GM18861 (cell line): ENCODE measurements around the gene ING1.
"Not testable (repeated sequence)": the region's sequence is repeated elsewhere in the genome, so short reads cannot be mapped to it uniquely, and the experiment has no call there.

Experiments used
- ATAC-seq: cut with Tn5 transposase; IDR thresholded peaks from one replicate; pipeline ENCODE4 v1.9.1; 2021; ENCODE audit not compliant: unreplicated experiment

Gene ING1

DNA sequence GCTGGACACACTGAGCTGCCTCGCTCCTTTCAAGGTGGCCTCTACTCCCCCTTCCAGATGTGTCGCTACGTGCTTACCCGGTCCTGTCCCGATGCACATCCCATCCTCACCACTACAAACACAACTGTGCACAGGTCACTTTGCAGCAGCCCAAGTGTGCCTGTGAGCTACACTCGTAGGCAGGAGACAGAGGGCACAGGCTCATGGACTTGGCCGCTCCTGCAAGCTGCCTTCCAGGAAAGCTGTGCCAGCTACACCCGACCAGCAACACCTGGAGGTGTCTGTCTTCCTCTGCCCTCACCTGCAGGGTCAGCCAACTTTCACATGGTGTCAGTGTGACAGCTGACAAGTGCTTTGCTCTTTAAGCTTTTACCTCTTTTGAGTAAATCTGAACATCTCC is 23.0 kb upstream of the ING1 start:
- no peak for ATAC-seq

DNA sequence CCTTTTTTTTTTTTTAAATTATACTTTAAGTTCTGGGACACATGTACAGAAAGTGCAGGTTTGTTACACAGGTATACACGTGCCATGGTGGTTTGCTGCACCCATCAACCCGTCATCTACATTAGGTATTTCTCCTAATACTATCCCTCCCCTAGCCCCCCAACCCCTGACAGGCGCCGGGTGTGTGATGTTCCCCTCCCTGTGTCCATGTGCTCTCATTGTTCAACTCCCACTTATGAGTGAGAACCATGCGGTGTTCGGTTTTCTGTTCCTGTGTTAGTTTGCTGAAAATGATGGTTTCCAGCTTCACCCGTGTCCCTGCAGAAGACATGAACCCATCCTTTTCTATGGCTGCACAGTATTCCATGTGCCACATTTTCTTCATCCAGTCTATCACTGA is 17.7 kb upstream of the ING1 start:
- ATAC-seq: not testable (repeated sequence)

DNA sequence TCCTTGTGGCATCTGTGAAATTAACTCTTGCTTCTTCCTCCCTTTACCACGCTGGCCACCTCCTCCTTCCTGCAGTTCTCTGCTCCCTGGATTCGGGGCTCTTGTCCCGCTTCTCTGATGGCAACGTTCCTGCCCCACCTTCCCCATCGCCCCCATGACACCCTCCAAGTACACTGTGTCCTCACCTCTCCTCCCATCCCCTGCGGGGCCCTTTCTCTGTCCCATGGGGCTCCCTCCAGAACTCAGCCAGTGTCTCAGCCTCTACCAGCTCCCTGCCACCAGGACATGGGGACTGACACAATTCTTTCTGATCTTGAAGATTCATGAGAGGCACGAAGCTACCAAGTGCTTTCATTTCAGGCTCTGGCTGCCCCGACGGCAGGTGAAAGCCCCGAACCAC is 16.7 kb upstream of the ING1 start:
- ATAC-seq: no peak

- no peak for ATAC-seq
These were observed 15.7 kb upstream of the ING1 start for GRCh38 chr13:110697842-110698241.

GRCh38 chr13:110698689-110699088 is 14.8 kb upstream of the ING1 start:
- no peak for ATAC-seq

GRCh38 chr13:110699148-110700145 is 14.1 kb upstream of the ING1 start:
- no peak for ATAC-seq

DNA sequence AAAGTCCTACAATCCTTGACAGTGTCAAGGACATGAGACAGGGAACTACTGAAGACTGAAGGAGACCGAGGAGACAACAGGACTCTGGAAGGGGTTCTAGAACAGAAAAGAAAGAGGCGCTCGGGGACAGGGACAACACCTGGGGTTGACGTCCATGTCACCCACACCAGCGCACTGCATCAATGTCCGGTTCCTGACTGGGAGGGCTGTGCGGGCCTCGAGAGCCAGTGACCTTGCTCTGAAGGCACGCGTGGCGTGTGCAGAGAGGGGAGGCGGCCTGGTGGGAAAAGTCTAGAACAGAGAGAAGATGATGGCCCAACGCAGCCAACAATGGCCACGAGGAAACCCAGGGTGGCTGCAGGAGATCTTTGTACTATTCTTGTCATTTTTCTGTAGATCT is 13.3 kb upstream of the ING1 start:
- ATAC-seq: no peak

DNA sequence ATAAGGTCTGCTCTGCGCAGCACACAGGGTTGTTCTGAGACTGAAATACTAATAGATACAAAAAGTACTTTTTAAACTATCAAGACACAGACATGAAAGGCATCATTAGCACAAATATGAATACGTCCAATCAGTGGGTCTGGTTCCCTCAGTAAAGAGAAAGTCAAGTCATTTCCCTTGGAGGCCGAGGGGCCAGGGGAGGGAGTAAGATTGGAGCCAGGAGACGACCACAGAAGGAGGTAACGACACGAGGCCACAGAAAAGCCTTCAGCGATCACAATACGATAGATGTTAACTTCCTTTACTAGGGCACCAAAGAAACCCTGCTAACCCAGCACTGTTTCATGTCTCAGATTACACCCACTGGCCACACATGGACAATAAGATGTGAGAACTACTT is 12.9 kb upstream of the ING1 start:
- ATAC-seq: no peak

DNA sequence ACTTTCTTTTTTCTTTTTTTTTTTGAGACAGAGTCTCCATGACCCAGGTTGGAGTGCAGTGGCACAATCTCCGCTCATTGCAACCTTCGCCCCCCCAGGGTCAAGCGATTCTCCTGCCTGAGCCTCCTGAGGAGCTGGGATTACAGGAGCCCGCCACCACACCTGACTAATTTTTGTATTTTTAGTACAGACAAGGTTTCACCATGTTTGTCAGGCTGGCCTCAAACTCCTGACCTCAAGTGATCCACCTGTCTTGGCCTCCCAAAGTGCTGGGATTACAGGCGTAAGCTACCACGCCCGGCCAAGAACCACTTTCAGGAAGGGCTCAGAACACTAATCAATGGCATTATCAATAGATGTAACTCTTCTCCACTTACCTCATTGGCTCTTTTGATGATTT is 12.4 kb upstream of the ING1 start:
- ATAC-seq: not testable (repeated sequence)

- ATAC-seq: no peak
These were observed 11.4 kb upstream of the ING1 start for GRCh38 chr13:110702089-110702488.

- ATAC-seq: no peak
These were observed 10.6 kb upstream of the ING1 start for GRCh38 chr13:110702591-110703526.

DNA sequence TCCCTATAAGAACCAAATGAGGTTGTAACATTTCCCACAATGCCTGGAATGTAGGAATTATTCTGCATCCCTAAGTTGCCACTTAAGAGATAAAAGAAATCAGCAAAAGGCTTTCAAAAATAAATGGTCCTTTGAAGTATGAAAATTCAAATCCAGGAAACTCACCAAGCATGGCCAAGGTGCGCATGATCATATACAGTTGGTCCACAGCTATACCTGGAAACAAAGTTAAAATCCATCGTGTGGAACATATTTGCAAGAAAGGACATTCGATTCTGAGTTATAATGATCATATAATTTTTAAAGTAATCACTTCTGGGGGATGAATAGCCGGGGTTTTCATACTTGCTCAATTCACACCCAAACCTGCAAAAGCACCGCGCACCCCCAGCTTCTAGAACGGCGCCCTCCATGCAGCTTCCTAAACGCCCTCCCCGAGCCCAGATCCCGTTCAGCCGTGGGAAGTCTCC is 8.1 kb upstream of the ING1 start:
- no peak for ATAC-seq

DNA sequence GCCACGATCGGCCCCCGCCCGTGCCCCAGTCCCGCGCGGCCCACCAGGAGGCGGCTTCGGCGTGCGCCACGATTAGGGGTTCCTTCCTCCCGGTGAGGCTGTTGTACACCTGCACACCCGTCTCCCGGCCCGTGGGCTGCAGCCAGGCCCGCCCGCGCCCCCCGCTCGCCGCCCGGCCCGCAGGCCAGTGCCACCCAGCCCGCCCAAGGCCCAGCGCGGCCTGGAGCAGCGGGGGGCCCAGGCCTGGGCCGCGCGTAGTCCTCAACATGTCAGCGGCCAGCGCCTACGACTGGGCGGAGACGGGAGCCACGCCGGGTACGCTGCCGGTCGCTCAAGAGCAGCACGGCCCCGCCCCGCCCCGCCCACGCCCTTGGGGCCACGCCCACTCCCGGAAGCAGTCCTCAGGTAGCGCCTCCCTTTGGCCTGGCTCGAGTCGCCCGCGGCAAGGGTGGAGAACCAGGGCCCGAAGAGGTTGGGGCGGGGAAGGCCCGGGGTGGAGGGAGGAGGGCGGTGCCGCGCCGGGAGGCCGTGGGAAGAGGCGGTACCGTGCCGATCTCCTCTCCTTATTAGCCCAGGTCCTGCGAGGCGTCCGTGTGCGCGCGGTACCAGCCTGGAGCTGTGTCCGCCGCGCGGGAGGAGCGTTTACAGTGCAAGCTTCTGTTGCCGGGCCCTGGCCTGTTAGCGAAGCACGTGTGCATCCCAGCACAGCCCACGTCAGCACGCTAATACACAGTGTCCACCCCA is 7.5 kb upstream of the ING1 start, which contains the start of gene CARS2:
TSS of gene CARS2 (minus strand) at position 291 of the 744 bp plus-strand sequence. CDS start at position 268, 23 bp downstream.
- peak; percentile 83 for ATAC-seq

DNA sequence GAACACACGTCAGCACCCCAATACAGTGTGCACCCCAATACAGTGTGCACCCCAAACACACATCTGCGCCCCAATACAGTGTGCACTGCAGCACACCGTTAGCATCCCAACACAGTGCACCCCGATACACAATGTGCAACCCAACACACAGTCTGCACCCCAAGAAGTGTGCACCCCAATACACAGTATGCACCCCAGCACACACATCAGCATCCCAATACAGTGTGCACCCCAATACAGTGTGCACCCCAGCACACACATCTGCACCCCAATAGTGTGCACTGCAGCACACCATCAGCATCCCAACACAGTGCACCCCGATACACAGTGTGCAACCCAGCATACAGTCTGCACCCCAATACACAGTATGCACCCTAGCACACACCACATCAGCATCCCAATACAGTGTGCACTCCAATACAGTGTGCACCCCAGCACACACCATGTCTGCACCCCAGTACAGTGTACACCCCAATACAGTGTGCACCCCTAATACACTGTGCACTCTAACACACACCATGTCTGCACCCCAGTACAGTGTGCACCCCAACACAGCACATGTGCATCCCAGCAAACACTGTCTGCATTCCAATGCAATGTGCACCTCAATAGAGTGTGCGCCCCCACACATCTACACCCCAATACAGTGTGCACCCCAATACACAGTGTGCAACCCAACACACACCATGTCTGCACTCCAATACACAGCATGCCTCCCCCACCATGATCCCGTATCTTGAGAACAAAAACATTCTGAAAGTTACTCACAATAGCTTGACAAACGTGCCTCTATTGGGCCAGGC is 6.7 kb upstream of the ING1 start:
- peak; percentile 2 for ATAC-seq

- ATAC-seq: peak; percentile 19
These were observed 1.2 kb upstream of the ING1 start for GRCh38 chr13:110712081-110712848.

DNA sequence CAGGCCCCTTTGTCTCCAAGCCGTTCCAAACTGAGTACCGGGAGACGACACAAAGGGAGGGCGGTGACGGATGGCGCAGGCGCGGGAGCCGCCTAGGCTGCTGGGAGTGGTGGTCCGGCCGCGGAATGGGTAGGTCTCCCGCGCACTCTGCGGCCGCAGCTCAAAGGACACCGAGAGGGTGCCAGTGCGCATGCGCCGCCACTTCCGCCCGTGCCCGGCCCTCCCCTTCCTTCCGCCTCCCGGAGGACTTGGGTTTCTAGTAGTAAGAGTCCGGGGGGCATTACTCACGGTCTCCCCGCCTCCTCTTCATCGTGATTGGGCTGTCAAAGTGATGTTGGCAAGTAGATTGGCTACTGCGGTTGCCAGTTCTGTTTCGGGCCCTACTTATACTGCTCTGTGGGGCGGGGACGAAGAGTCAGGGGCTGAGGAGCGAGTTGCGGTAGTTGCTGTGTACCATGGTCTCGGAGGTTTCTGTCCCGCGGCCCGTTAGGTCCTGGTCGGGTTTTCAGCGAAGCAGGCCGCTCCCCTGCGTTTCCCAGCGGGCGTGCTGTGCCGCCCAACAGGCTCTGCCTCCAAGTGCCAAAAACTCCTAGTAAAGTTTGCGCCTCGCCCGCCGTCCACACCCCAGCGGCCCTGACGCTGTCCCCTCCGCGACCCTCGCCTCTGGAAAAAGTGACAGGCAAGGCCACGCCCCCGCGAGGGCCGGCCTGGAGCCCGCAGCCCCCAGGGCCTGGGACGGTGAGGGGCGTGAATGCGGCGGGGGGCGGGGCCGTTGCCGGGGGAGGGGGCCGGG is 455 bp upstream of the ING1 start:
- ATAC-seq: peak; percentile 42

DNA sequence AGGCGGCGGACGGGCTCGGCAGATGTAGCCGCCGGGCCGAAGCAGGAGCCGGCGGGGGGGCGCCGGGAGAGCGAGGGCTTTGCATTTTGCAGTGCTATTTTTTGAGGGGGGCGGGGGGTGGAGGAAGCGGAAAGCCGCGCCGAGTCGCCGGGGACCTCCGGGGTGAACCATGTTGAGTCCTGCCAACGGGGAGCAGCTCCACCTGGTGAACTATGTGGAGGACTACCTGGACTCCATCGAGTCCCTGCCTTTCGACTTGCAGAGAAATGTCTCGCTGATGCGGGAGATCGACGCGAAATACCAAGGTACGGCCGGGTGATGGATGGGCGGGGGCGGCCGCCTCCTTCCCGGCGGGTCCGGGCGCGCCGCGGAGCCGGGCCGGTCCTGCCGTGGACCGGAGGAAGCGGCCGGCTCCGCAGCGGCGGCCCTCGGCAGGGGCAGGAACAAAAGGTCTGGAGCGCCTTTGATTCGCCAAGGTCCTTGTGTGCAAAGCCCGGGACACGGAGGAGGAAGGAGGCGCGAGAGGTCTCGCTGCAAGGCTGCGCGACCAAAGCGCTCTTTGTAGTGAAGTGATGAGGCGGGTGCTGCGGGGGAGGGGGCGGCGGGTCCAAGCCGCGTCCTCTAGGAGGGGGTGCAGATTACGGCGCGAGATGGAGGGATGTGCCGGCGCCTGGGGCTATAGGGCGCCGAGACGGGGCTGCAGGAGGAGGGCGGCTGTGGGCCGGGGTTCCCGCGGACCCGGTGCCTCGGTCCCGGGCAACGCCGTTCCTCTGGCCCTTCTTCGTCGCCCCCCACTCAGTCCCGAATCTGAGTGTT is 689 bp downstream of the ING1 start:
- no peak for ATAC-seq
